Keratinocyte (primary cell): ENCODE data around the gene INPP5A. TPM values are rescaled to one million over a fixed set of nuclear protein-coding genes. Genes with fewer than 3 reads are reported as not detected.

Experiments
- DNase-seq: peaks from one replicate; pipeline ENCODE4 v3.0.0-alpha.2; 2011; ENCODE audit warnings: low read depth, missing footprints, low spot score
- FAIRE-seq: peaks from 2 replicates; lab custom pipeline; 2011; peaks lifted over from hg19 to GRCh38; lab: Jason Lieb, UNC
- H2AFZ ChIP-seq: 2 replicates; pipeline ENCODE4 v1.6.0; 2012; ENCODE audit warnings: low read length, control low read depth, inconsistent platforms; ENCODE audit not compliant: control insufficient read depth
- H3K27ac ChIP-seq: 2 replicates; pipeline ENCODE4 v1.5.1; 2011; ENCODE audit warnings: low read length; ENCODE audit not compliant: control insufficient read depth, insufficient read depth
- H3K27me3 ChIP-seq: 3 replicates; pipeline ENCODE4 v1.6.0; 2011; ENCODE audit warnings: low read length; ENCODE audit not compliant: control insufficient read depth, insufficient read depth; ENCODE audit errors: extremely low read depth
- H3K36me3 ChIP-seq, 2 experiments: 2 replicates in 1 of 2; 3 replicates in 1 of 2; pipeline ENCODE4 v1.5.1; 2011; ENCODE audit warnings: low read length in 2 of 2, mild to moderate bottlenecking in 1 of 2; ENCODE audit not compliant: control insufficient read depth in 2 of 2, insufficient read depth in 2 of 2; ENCODE audit errors: extremely low read depth in 1 of 2
- H3K4me1 ChIP-seq: 3 replicates; pipeline ENCODE4 v1.5.1; 2011; ENCODE audit warnings: low read length; ENCODE audit not compliant: control insufficient read depth, insufficient read depth; ENCODE audit errors: extremely low read depth
- H3K4me2 ChIP-seq: 3 replicates; pipeline ENCODE4 v1.6.0; 2011; ENCODE audit warnings: low read depth, low read length; ENCODE audit not compliant: control insufficient read depth, insufficient read depth; ENCODE audit errors: extremely low read depth
- H3K4me3 ChIP-seq, 3 experiments: fragments of 200-600 bp in 1 of 3; sonication (generic) in 1 of 3; 2 replicates in 2 of 3; 3 replicates in 1 of 3; pipeline ENCODE4 v1.5.1; 2011 to 2016; ENCODE audit warnings: low read length in 3 of 3, mild to moderate bottlenecking in 3 of 3, control low read depth in 2 of 3, inconsistent platforms in 1 of 3, low read depth in 1 of 3, mixed read lengths in 1 of 3, mixed run types in 1 of 3, moderate library complexity in 1 of 3; ENCODE audit not compliant: control insufficient read depth in 2 of 3, insufficient read depth in 2 of 3; ENCODE audit errors: extremely low read depth in 1 of 3
- H3K79me2 ChIP-seq: 2 replicates; pipeline ENCODE4 v1.6.0; 2012; ENCODE audit warnings: low read length; ENCODE audit not compliant: control insufficient read depth, insufficient read depth
- H3K9ac ChIP-seq: 3 replicates; pipeline ENCODE4 v1.6.0; 2011; ENCODE audit warnings: low read length; ENCODE audit not compliant: control insufficient read depth, insufficient read depth; ENCODE audit errors: extremely low read depth
- H3K9me1 ChIP-seq: 3 replicates; pipeline ENCODE4 v1.6.0; 2011; ENCODE audit warnings: low read length; ENCODE audit not compliant: control insufficient read depth, insufficient read depth; ENCODE audit errors: extremely low read depth
- H3K9me3 ChIP-seq: 2 replicates; pipeline ENCODE4 v1.5.1; 2012; ENCODE audit warnings: low read depth, low read length; ENCODE audit not compliant: control insufficient read depth
- H4K20me1 ChIP-seq: 3 replicates; pipeline ENCODE4 v1.6.0; 2011; ENCODE audit warnings: low read length; ENCODE audit not compliant: control insufficient read depth, insufficient read depth; ENCODE audit errors: extremely low read depth
- CTCF ChIP-seq, 3 experiments: IDR thresholded peaks in 1 of 3; conservative IDR thresholded peaks in 1 of 3; optimal IDR thresholded peaks in 1 of 3; 2 replicates in 2 of 3; 3 replicates in 1 of 3; pipeline versions ENCODE3 to v1.5.1; 2011; ENCODE audit warnings: low read length in 3 of 3, mild to moderate bottlenecking in 3 of 3, moderate library complexity in 2 of 3, control low read depth in 1 of 3, inconsistent platforms in 1 of 3; ENCODE audit not compliant: insufficient read depth in 2 of 3; ENCODE audit errors: extremely low read depth in 1 of 3
- EZH2 ChIP-seq: IDR thresholded peaks from one replicate; pipeline ENCODE4 v1.6.1; 2012; ENCODE audit warnings: inconsistent platforms, mild to moderate bottlenecking, low read length, moderate library complexity
- dilution Hi-C: fragments of 300-500 bp; cut with MboI; formaldehyde crosslinking; loops from one replicate; pipeline ENCODE4 v1.7.0; 2020; ENCODE audit warnings: low sequenced_read_pairs; ENCODE audit not compliant: extremely low pct_ligation_motif_present
- polyA plus RNA-seq, 5 experiments: library from polyadenylated mRNA; depleted of rRNA in 3 of 5; stranded (reverse) in 3 of 5; stranded (forward) in 1 of 5; unstranded in 1 of 5; fragments of >200 nt; gene quantifications; 1 replicate in 1 of 5; 2 replicates in 3 of 5; 3 replicates in 1 of 5; pipeline versions ENCODE4 v1.2.1 to v1.2.3, GENCODE V29; 2011 to 2012; ENCODE audit warnings: missing spikeins in 2 of 5, low read depth in 1 of 5, low replicate concordance in 1 of 5

Gene INPP5A
- polyA plus RNA-seq, 1 donor (not counting 4 experiments of a cell fraction or from before 2014, with no cell fraction given) = 11.2 TPM

- Histone ChIP-seq H3K9me1 (peaks cover 2% of the 10 kb centered on the region), H3K4me1 (peaks cover 20% of the 10 kb centered on the region), H2AFZ (no peak overlapping the region), H3K27ac (no peak overlapping the region), H3K4me2 (no peak overlapping the region), H3K4me3 (no peak overlapping the region), H3K27me3 (no peaks in the 10 kb centered on the region), H3K9ac (no peak overlapping the region), H3K36me3 (no peaks in the 10 kb centered on the region), H3K9me3 (no peaks in the 10 kb centered on the region), H3K79me2 (no peaks in the 10 kb centered on the region), H4K20me1 (no peaks in the 10 kb centered on the region)
- dilution Hi-C loops = no loop called here
- FAIRE-seq (no peak), DNase-seq (no peak)
- TF ChIP-seq EZH2 (no peak), CTCF (optimal IDR thresholded peaks at IDR 0.05 in 1 of 3, IDR thresholded peaks at IDR 0.05 in 1 of 3, conservative IDR thresholded peaks at IDR 0.05 in 1 of 3; ENCODE audit: extremely low read depth in 1 of 3, insufficient read depth in 2 of 3, low read length in 3 of 3) (no peak)
Measured at GRCh38 chr10:132664883-132665282, 127.3 kb downstream of the INPP5A start.

GRCh38 chr10:132665946-132666704 is 128.5 kb downstream of the INPP5A start:
- FAIRE-seq = peak; percentile 32

More at GRCh38 chr10:132665946-132666704, 128.5 kb downstream of the INPP5A start:
- peak; percentile 53 for DNase-seq
- Histone ChIP-seq H3K4me3 (no peak overlapping the region), H3K36me3 (no peaks in the 10 kb centered on the region), H3K4me1 (peaks cover 20% of the 10 kb centered on the region), H3K27me3 (no peaks in the 10 kb centered on the region), H3K27ac (peak overlapping the region; percentile 87), H3K9me3 (no peaks in the 10 kb centered on the region), H3K4me2 (peak overlapping the region; percentile 77), H2AFZ (peak overlapping the region; percentile 82), H3K79me2 (no peaks in the 10 kb centered on the region), H3K9ac (peak overlapping the region; percentile 36), H3K9me1 (peaks cover 2% of the 10 kb centered on the region), H4K20me1 (no peaks in the 10 kb centered on the region)
- TF ChIP-seq CTCF (optimal IDR thresholded peaks at IDR 0.05 in 1 of 3, IDR thresholded peaks at IDR 0.05 in 1 of 3, conservative IDR thresholded peaks at IDR 0.05 in 1 of 3; ENCODE audit: extremely low read depth in 1 of 3, insufficient read depth in 2 of 3, low read length in 3 of 3) (no peak), EZH2 (no peak)
- dilution Hi-C loops = no loop called here
